Erythroblast (primary cell): ENCODE data around the gene KIRREL1.

Source experiments
- GATA1 ChIP-seq: IDR thresholded peaks from 2 replicates; pipeline ENCODE4 v1.6.1; 2011; ENCODE audit warnings: low read depth, mild to moderate bottlenecking, control low read depth, low read length, moderate library complexity
- POLR2A ChIP-seq: IDR thresholded peaks from 2 replicates; pipeline ENCODE4 v1.6.1; 2011; ENCODE audit warnings: mild to moderate bottlenecking, low read length

- TF ChIP-seq POLR2A (no peak), GATA1 (no peak)
Measured at GRCh38 chr1:158049853-158050252, 56.4 kb downstream of the KIRREL1 start.
